NK-92 (cell line): ENCODE results near the gene CDK5.

Experiments
- DNase-seq: peaks from one replicate; lab custom pipeline; 2025; ENCODE audit not compliant: unreplicated experiment; lab: John Stamatoyannopoulos, UW

CDK5 gene

DNA sequence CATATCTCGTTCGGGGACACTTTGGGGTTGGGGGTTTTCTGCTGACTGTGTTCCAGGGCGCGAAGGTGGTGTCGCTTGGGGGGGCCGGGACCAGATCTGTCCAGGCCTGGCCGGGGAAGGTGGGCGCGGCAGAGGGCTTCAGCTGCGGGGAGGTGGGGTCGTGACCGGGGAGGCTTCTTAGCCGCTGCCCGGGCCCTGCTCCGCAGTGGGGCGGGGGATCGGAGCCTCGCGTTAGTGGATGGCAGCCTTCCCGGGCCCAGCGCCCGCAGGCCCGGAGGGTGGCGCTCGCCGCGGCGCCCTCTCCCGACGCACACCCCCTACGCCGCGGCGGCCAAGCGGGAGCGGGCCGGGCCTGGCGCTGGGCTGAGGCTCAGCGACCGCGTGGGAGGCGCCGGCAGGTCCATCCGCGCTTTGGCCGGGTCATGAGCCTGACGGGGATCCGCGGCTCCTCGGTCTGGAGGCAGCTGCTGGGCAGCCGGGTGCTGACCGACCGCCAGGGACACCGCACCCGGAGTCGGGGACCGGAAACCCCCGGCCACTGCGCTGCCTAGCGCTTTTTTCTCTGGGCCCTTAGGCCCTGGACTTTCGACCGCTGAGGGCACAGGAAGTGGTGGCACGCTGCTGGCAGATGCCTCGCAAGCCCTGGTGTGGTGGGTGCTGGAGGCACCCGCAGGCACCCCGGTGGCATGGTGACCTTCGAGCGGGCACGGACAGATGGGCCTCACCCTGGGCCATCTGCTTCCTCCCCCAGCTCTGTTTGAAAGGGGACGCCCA, 29.7 kb upstream of the CDK5 start:
- DNase-seq, result no peak

DNA sequence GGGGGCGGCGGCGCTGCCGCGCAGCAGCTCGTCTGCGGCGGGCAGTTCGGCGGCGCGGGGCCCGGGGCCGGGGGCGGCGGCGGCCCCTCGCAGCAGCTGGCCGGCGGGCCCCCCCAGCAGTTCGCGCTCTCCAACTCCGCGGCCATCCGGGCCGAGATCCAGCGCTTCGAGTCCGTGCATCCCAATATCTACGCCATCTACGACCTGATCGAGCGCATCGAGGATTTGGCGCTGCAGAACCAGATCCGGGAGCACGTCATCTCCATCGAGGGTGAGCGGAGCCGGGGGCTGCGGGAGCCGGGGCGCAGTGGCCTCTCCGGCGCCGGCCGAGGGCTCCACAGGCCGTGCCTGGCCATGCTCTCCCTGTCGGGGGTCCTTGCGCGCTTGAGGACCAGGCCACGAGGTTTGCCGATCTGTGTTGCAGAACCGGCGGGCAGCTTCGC, 29.1 kb upstream of the CDK5 start:
- DNase-seq, result no peak

DNA sequence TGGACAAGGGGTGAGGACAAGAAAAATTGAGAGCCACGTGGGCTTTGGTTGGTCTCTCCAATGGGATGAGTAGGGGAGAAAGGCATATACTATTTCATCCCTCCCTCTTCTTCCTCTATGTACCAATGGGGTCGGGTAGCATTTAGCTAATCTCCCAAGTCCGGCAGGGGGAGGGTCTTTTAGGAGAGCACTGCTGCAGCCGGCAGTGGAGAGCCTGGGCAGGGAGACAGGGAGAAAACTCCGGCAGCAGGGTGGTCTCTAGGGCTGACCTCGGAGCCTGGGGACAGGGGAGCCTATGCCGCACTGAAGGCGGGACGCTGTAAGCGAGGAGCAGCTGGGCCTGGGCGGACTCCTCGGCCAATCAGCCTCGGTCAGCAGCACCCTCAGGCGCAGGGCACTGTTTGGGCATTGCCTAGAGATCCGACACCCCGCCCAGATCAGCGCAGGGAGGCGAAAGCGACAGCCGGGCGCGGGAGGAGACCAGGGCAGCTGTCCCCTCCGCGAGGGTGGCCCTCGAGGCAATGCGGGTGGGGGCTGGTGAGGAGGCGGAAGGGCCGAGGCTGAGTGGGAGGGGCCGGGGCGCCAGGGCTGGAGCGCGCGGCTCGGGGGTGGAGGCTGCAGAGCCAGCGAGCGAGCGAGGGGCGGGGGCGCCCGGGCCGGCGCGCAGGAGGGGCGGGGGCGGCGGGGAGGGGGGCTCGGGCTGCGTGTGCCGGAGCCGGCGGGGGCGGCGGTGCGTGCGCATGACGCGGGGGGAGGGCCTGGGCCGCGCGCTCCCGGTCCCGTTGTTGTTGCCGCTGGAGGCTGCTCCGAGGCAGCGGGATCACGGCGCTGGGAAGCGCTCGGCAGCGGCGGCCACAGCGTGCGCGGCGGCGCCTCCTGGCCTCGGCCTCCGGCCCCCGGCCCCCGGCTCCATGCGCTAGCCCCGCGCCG, 28.3 kb upstream of the CDK5 start, which contains the start of gene AGAP3:
AGAP3 (plus strand) TSS at position 785 of the 930 bp plus-strand sequence. CDS start 267 bp downstream, outside the sequence.
- DNase-seq, result no peak

DNA sequence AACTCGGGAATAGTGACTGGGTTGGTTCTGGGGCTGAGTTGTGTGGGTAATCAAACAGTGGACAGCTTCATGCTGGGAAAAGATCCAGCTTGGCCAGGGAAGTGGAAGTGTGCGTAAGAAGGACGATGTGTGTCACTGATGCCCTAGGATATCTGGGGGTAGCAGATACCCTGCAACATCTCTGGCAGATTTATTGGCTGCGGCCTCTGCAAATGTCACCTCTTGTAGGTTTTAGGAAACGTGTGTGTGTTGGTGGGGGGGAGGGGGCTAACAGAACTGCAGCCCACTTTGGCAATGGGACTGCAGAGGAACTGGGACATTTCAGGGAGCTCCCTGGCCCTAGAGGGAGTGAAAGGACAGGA, 27.6 kb upstream of the CDK5 start:
- DNase-seq, result no peak

DNA sequence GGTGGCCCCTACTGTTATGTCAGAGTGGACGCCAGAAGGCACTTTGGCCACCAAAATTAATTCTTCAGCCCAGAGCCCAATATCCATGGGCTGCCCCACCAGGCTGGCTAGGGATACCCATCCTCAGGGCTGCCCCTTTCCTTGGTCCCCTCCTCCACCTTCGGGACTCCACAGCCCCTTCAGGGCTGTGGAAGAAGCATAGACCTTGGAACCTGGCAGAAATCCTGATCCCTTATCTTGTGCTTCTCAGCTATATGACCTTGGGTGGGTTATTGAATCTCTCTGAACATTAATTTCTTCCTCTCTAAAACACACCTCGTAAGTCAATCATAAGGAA, 26.1 kb upstream of the CDK5 start:
- no peak for DNase-seq

DNA sequence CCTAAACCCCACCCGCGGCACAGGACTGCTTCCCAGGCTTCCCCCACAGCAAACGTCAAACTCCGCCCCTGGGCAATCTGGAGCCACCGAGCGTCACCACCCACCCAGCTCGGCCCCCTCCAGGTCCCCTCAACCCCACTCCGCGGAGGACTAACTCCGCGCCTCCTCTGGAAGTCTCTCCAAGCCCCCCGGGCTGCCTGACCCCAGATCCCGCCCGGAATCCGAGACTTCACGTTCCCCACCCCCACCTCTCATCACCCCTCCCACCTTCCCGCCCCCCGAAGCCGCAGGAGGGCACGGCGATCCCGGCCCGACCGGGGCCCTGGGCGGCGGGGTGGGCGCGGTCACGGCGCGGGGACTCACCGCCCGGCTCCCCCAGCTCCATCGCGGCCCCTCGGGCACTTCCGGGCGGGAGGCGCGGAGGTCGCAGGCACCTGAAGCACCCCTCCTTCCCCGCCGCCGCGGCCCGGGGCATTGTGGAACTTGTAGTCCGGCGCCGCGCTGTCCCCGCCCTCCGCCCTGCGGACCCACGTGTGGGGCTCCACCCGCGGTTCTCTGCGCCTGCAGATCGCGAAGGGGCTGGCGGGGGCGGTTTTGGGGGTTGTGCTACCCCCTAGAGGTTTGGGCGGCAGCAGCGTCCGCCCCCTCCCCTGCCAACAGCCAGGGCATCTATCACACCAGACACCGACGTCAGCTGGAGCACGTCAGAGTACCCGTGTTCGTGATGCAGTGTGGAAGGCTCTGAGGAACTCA, 25.6 kb upstream of the CDK5 start, which contains the start of gene TMUB1:
TMUB1 (minus strand) TSS at position 423 of the 753 bp plus-strand sequence. CDS start 930 bp downstream, outside the sequence.
- no peak for DNase-seq

DNA sequence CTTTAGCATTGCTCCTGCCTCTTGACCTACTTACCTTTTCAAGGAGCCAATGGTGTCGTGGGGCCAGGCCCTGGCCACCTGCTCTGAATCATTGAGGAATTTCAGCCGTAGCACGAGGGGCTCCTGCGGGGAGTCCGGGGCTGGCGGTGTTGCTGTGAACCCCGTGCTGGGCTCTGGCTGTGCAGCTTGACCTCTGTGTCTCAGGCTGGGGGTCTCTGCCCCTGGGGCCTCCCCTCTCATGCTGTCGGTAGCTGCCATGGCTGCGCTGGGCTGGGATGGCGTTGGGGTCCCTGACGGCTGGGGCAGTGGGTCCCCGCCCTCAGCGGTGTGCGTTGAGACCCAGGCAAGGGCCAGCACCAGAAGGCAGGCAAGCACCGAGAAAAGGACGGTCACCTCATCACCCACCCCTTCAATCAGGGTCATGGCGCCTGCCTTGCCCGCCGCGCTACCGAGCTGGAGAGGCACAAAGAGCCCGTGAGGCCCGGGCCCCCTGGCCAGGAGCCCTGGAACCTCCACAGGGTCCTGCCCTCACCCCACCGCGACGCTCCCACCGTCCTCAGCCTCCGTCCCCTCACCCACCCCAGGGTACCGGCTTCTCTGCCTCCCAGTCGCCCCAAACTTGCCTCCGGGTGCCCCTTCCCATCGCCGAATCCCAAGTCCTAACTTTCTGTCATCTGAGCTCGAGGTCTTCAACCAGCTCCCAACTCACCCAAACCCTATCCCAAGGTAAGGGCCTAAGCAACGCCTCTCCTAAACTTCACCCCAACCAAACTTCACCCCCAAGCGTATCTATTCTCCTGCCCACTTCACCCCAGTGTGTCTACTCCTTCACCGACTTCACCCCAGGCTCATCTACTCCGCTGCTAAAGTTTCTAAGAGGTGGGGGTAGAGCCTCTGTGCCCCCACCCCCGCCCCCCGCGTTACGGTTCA, 24.7 kb upstream of the CDK5 start:
- no peak for DNase-seq

DNA sequence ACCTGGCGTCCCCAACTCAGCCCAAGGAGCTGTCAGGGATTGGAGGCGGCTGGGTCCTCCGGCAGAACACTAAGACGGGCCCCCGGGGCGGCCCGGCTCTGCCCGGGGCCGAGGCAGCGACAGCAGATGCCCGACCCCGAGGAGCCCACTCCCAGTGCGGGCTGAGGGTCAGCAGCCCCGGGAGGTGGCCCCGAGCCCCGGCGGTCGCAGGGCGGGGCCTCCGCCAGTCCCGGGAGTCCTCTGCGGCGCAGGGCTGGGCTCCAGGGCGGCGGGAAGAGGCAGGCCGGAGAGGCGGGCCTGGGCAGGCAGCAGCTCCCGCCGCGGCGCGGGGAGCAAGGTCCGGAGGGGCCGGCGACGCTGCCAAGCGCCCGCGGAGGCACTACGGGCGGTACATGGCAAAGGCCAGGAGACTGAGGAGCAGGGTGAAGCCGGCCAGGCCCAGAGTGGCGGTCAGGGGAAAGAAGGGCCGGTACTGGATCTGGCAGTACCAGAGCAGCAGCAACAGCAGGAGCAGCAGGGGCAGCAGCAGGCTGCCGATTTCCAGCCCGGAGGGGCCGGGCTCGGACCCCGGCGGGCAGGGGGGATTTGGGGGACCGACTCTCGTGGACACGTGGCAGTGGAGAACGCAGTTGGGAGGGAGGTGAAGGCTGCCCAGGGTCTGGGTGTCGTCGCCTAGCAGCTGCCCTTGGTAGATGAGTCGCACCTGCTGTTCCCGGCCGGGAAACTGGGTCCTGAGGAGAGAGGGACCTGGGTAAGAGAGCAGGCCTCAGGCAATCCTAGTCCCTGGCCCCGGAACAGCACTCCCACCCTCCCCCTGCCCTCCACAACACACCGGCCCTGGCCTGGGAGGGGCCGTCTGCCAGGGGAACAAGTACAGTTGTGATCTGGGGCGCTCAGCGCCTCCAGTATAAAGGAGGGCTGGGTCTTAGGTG, 23.7 kb upstream of the CDK5 start:
- no peak for DNase-seq

DNA sequence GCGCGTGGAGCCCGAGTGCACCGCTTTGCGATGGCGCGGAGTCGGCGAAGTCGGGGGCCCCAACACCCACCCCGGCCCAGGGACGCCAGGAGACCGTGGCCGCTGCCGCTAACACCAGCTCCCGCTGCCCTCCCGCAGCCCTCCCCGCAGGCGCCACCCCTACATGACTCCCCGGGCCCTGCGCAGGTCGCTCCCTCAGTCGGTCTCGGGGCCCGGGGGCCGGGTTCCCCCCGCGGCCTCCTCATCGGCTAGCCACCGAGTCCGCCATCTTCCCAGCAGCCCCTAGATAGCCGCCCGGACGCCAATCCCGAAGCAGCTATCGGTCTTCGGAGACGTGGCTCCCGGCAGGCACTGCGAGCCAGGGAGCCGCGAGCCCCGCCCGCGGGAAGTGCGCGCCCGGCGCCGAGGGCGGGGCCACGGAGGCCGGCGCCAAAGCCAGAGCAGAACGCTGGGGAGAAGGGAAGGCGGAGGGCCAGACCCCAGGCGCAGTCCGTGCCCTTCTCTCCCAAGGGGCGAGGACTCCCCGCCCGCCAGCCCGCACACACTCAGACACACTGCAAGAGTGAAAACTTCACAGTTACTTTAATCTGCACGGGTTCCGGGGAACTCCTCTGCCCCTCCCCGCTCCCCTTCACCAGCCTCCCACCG, 22.9 kb upstream of the CDK5 start, which contains the start of gene FASTK:
FASTK (minus strand) TSS at position 288 of the 648 bp plus-strand sequence; CDS start at position 245, 43 bp downstream.
- no peak for DNase-seq

DNA sequence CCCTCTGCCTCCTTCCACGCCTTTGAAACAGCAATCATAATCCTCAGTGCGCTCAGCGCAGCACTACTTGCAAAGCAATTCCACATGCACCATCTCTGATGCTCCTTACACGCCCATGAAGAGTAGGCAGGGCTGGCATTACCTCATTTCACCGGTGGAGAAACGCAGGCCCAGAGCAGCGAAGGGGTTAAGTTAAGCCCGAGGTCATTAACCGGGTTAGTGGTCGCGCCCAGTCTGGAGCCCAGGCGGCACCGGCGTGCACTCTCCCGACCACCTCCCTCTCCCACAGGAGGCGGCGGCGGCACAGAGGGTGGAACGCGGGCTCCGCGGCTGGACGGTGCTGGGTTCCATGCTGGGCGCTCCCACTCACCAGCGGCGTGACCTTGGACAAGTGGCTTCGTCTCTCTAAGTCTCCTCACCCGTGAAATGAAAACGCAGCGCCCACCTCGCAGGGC, 22.4 kb upstream of the CDK5 start:
- no peak for DNase-seq

DNA sequence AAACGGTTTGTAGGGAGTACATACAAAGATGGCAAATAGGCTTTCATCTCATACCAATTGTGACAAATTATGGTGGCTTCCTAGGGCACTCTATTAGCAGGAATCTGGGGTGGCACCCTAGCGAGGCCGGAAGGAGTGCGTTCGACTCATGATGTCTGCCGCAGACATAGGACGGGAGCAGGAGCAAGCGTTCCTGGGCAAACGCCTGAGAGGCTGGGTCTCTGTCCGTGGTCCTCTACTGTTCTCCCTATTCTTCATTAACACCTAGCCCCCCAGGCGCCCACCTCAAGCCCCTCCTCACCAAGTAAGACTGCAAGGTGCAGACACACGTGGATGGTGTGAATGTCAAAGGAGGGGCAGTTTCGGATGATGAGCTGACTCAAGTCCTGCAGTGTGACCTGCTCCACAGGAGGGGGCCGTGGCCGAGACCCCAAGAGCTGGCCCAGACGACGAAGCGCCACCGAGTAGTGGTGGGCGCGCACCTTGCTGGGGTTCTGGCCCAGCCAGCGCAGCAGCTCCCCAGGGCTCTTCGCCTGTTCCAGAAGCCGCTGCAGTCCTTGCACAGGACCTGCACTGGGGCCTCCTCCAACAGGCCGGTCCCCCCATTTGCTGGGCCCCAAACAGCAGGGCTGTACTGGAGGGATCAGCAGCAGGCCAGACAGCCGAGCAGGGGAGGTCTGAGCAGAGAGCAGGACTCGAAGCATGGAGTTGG, 21.7 kb upstream of the CDK5 start:
- no peak for DNase-seq

DNA sequence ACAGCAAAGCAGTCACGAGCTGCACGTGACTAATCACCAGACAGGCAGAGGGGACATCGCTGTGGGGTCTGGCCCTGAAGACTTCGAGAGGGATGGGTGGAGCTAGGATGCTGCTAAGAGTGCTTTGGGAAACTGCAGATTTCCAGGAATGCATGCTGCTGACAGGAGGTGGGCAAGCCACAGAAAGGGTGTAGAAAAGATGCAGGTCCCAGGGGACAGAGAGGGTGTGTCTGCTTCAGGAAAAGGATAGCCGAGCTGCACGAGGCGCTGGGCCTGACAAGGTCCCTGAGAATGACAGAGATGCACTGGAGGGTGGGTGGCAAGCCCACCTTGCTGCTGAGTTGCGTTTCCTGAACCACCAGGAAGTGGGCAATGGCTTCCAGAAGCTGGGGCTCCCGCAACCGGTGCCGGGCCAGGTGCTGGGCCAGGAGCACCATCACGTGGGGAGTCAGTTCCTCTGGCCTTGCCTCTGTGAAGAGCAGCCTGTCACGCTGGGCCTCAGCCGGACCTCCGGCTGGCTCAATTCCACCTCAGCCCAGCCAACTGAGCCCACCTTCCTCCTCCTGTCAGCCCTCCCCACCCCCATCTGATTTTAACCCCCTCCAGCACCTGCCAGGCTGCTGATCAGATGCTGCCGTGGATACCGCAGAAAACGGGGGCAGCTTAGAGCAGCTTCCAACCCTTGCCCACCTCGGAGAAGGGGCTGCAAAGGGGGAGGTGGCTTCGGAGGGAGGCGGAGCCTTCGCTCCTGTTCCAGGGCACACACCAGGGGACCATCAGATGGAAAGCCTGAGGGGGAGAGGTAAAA, 20.7 kb upstream of the CDK5 start:
- no peak for DNase-seq

DNA sequence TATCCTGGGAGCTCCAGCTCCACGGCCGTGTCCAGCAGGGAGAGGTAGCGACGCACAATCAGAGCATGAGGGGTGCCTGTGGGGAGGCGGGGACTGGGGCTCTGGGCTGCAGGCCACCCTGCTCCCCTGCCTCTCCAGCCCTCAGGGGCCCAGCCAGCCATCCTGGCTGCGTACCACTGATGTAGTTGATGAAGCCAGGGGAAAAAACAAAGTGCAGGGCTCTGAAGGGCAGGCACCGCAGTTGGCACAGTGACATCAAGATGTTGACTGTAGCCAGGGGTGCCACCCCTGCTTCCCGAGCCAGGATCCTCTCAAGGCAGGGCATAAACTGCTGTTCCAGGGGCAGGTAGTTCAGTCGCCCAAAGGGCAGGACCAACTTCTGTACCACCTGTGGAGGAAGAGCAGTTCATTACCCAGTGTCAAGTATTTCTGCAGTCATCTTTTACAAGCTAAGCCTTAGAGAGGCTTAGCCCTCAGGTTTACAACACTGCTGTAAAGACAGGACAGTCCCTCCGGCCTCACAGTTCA, 20.1 kb upstream of the CDK5 start:
- DNase-seq, result no peak

DNA sequence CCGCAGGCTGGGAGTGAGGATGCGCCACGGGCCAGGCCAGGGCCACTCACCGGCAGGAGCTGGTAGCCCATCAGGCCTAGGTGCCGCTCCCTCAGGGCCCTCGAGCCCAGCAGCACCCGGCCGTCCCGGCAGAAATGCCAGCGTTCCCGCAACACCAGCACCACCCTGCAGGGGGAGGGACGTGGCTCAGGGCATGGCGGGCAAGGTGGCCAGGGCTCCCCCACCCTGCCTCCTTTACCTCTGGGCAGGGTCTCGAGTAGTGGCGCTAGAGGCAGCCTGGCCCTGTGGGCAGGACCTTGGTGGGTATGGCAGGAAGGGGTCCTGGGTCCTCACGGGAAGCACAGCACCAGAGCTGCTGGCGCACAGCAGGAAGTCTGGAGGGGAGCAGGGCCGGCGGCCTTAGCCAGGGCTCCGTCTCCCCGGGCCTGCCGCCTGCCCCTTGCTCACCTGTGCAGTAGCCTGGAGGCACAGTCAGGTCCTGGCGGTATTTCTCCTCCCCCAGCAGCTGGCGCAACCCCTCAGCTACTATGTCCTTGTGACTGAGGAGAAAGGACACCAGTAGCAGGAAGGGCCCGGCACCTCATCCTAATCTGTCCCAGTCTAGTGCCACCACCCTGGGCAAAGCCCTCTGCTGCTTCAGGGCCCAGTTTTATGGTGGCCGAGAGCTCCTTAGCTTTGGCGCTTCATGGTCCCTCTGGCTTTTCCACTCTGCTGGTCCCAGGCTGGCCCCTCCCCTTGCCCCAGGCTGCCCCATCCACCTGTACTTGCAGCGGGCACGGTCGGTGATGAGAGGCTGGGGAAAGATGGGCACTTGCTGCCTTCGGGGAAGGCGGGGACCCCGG, 19.4 kb upstream of the CDK5 start:
- DNase-seq, result no peak

DNA sequence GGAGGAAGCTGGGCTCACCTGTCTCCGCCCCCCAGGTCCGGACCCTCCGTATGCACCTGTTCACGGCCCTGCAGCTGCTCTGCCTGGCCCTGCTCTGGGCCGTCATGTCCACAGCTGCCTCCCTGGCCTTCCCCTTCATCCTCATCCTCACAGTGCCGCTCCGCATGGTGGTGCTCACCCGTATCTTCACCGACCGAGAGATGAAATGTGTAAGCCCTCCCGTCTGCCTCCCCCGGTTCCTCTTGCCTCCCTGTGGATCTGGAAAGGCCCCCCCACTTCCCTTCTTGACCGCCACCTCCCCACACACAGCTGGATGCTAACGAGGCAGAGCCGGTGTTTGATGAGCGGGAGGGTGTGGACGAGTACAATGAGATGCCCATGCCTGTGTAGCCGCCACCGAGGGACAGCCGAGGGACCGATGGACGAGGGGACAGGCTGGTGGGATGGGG, 18.3 kb upstream of the CDK5 start:
- no peak for DNase-seq

DNA sequence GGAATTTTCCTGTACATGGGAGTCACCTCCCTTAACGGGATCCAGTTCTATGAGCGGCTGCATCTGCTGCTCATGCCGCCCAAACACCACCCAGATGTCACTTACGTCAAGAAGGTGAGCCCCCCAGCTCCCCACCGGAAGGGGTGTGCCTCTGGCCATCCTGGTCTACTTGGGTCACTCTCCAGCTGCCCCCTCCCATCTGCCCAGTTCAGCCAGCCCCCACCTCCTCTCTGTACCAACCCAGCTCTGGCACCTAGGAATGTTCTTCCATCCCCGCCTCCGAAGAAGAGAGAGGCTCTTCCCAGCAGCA, 17.9 kb upstream of the CDK5 start:
- DNase-seq, result no peak
